C4-2B (cell line): ENCODE results near the gene TEAD4.

Experiments
- CTCF ChIP-seq: fragments of 450-650 bp; conservative IDR thresholded peaks from 2 replicates; pipeline ENCODE4 v1.5.1; 2017; ENCODE audit warnings: mild to moderate bottlenecking
- ZFX ChIP-seq: fragments of 450-650 bp; IDR thresholded peaks from 2 replicates; pipeline ENCODE4 v1.6.1; 2017

GRCh38 chr12:3003357-3003992 lies 44.3 kb downstream of the TEAD4 start:
- no peak for TF ChIP-seq CTCF
- TF ChIP-seq ZFX = no peak
